A549 (cell line): Measurements from ENCODE around the gene FAM177B. TPM values are rescaled to one million over a fixed set of nuclear protein-coding genes. Genes with fewer than 3 reads are reported as not detected.

Experiments
- ATAC-seq, 2 experiments: fragments of 200-7000 bp in 1 of 2; fragments of >200 bp in 1 of 2; cut with Nextera tagmentation in 1 of 2; cut with Tn5 transposase in 1 of 2; 3 replicates each; pipeline versions ENCODE4 v1.8.0 to v1.9.1; 2018 to 2020; ENCODE audit warnings: mild to moderate bottlenecking in 1 of 2, moderate library complexity in 1 of 2
- CTCF ChIA-PET: fragments of 300-600 bp; sonication (Branson Sonifier 250); formaldehyde crosslinking; extraction: SDS; loops from one replicate; lab custom pipeline; 2021; ENCODE audit warnings: antibody characterized with exemption, inconsistent platforms; lab: Yijun Ruan, JAX
- POLR2A ChIA-PET: fragments of 350-600 bp; formaldehyde crosslinking; extraction: SDS; loops from one replicate; lab custom pipeline; 2021; ENCODE audit warnings: antibody characterized with exemption, inconsistent platforms; lab: Yijun Ruan, JAX
- DNase-seq, 2 experiments: peaks; one replicate each; pipeline versions ENCODE4 v3.0.0 to v3.0.0-alpha.2; 2011 to 2016; ENCODE audit warnings: low read depth in 1 of 2, low spot score in 1 of 2
- FAIRE-seq: peaks from 2 replicates; lab custom pipeline; 2011; peaks lifted over from hg19 to GRCh38; lab: Jason Lieb, UNC
- H3K27ac ChIP-seq, 2 experiments: fragments of >200 bp; sonication (Bioruptor Twin); formaldehyde crosslinking; 3 replicates each; pipeline ENCODE4 v1.5.1; 2016 to 2017
- H3K4me1 ChIP-seq: fragments of >200 bp; sonication (Bioruptor Twin); formaldehyde crosslinking; 3 replicates; pipeline ENCODE4 v1.6.1; 2016
- H3K4me2 ChIP-seq: fragments of >200 bp; sonication (Bioruptor Twin); formaldehyde crosslinking; 3 replicates; pipeline ENCODE4 v1.6.1; 2016
- H3K4me3 ChIP-seq: fragments of >200 bp; sonication (Bioruptor Twin); formaldehyde crosslinking; 3 replicates; pipeline ENCODE4 v1.5.1; 2016
- H3K9me3 ChIP-seq: fragments of >200 bp; sonication (Bioruptor Twin); formaldehyde crosslinking; 3 replicates; pipeline ENCODE4 v1.6.1; 2016
- BHLHE40 ChIP-seq: IDR thresholded peaks from 2 replicates; pipeline ENCODE4 v1.6.1; 2012; ENCODE audit warnings: low read depth, low read length, inconsistent platforms
- CBX8 ChIP-seq: fragments of 200-600 bp; sonication (generic); IDR thresholded peaks from 2 replicates; pipeline ENCODE4 v1.6.1; 2016
- CTCF ChIP-seq: fragments of >200 bp; sonication (Bioruptor Twin); formaldehyde crosslinking; IDR thresholded peaks from 3 replicates; pipeline ENCODE4 v1.5.1; 2016
- EHF ChIP-seq: fragments of 250-450 bp; sonication (Bioruptor Pico); IDR thresholded peaks from 2 replicates; pipeline ENCODE4 v1.5.0; 2020; ENCODE audit warnings: mild to moderate bottlenecking
- EHMT2 ChIP-seq: fragments of 200-600 bp; sonication (generic); IDR thresholded peaks from 2 replicates; pipeline ENCODE4 v1.6.1; 2016; ENCODE audit warnings: antibody characterized with exemption, low read depth, mild to moderate bottlenecking, moderate library complexity
- ESRRA ChIP-seq: fragments of 150-350 bp; IDR thresholded peaks from 2 replicates; pipeline ENCODE4 v1.6.1; 2014; ENCODE audit warnings: mild to moderate bottlenecking, low read length, borderline replicate concordance
- GATA3 ChIP-seq: IDR thresholded peaks from 2 replicates; pipeline ENCODE4 v1.6.1; 2012; ENCODE audit warnings: borderline replicate concordance
- HDAC2 ChIP-seq: fragments of 200-600 bp; sonication (generic); IDR thresholded peaks from 2 replicates; pipeline ENCODE4 v1.6.1; 2016
- HEYL ChIP-seq: fragments of 250-450 bp; sonication (Bioruptor Pico); IDR thresholded peaks from 2 replicates; pipeline ENCODE4 v1.8.0; 2021; ENCODE audit warnings: mild to moderate bottlenecking, moderate library complexity
- HOXA7 ChIP-seq: fragments of 250-450 bp; sonication (Bioruptor Pico); IDR thresholded peaks from 2 replicates; pipeline ENCODE4 v1.5.0; 2020; ENCODE audit warnings: mild to moderate bottlenecking, moderate library complexity
- HOXB13 ChIP-seq: fragments of 250-450 bp; sonication (Bioruptor Pico); IDR thresholded peaks from 2 replicates; pipeline ENCODE4 v1.5.0; 2020; ENCODE audit warnings: low read depth, mild to moderate bottlenecking, moderate library complexity
- HOXB5 ChIP-seq: fragments of 250-450 bp; sonication (Bioruptor Pico); IDR thresholded peaks from 2 replicates; pipeline ENCODE4 v1.5.0; 2020; ENCODE audit warnings: mild to moderate bottlenecking, moderate library complexity
- KDM1A ChIP-seq: fragments of 200-600 bp; sonication (generic); IDR thresholded peaks from 2 replicates; pipeline ENCODE4 v1.6.1; 2016; ENCODE audit warnings: low read depth, mild to moderate bottlenecking
- MAFK ChIP-seq: fragments of 450-650 bp; IDR thresholded peaks from 2 replicates; pipeline ENCODE4 v1.6.1; 2014; ENCODE audit not compliant: partially characterized antibody
- NFE2L2 ChIP-seq: fragments of 150-350 bp; conservative IDR thresholded peaks from 2 replicates; pipeline ENCODE4 v1.6.1; 2014; ENCODE audit warnings: low read length
- NPAS2 ChIP-seq: fragments of 250-450 bp; sonication (Bioruptor Pico); IDR thresholded peaks from 2 replicates; pipeline ENCODE4 v1.8.0; 2022; ENCODE audit warnings: mild to moderate bottlenecking, moderate library complexity, borderline replicate concordance
- PBX3 ChIP-seq: IDR thresholded peaks from 2 replicates; pipeline ENCODE4 v1.6.1; 2012
- POLR2A ChIP-seq: IDR thresholded peaks from 2 replicates; pipeline ENCODE4 v1.6.1; 2012; ENCODE audit warnings: mild to moderate bottlenecking, low read length
- POLR2AphosphoS2 ChIP-seq: conservative IDR thresholded peaks from 2 replicates; pipeline ENCODE4 v1.6.1; 2012; ENCODE audit warnings: low read length, improper control_type of control experiment, inconsistent platforms
- RARB ChIP-seq: fragments of 250-450 bp; sonication (Bioruptor Pico); IDR thresholded peaks from 2 replicates; pipeline ENCODE4 v1.8.0; 2021; ENCODE audit warnings: mild to moderate bottlenecking, moderate library complexity
- RFX5 ChIP-seq: fragments of 450-650 bp; IDR thresholded peaks from 2 replicates; pipeline ENCODE4 v1.7.1; 2014; ENCODE audit warnings: antibody characterized with exemption, mild to moderate bottlenecking, moderate library complexity
- SREBF2 ChIP-seq: fragments of 450-650 bp; IDR thresholded peaks from 2 replicates; pipeline ENCODE4 v1.6.1; 2014; ENCODE audit warnings: mild to moderate bottlenecking, moderate library complexity
- TP53 ChIP-seq: fragments of 250-450 bp; sonication (Bioruptor Pico); IDR thresholded peaks from 2 replicates; pipeline ENCODE4 v1.5.0; 2021; ENCODE audit warnings: mild to moderate bottlenecking, moderate library complexity
- ZFP36 ChIP-seq: fragments of 450-650 bp; IDR thresholded peaks from 2 replicates; pipeline ENCODE4 v1.6.1; 2014; ENCODE audit warnings: borderline replicate concordance; ENCODE audit not compliant: partially characterized antibody
- ZSCAN20 ChIP-seq: fragments of 250-450 bp; sonication (Bioruptor Pico); IDR thresholded peaks from 2 replicates; pipeline ENCODE4 v1.8.0; 2022; ENCODE audit warnings: mild to moderate bottlenecking, moderate library complexity
- WGBS: methylation state at CpG from one replicate; pipeline ENCODE4 v1.1.6; 2017; ENCODE audit errors: missing lambda C conversion rate; 5-methylcytosine and 5-hydroxymethylcytosine counted together
- polyA minus RNA-seq: library from RNA; depleted of rRNA, polyadenylated mRNA; stranded (reverse); fragments of >200 nt; gene quantifications from 2 replicates; pipeline ENCODE4 v1.2.3, GENCODE V29; 2011; rRNA and poly(A)+ RNA removed
- polyA plus RNA-seq, 4 experiments: library from polyadenylated mRNA; depleted of rRNA in 3 of 4; stranded (reverse); fragments of >200 nt; fragmentation: RNase III in 1 of 4; extraction: RNeasy Plus Mini Kit Qiagen cat#74134 plus additional on column Dnase treatment in 1 of 4; gene quantifications; 2 replicates in 3 of 4; 3 replicates in 1 of 4; pipeline ENCODE4 v1.2.3, GENCODE V29; 2011 to 2017
- TF ChIP-seq, protein P1 (sequence below): fragments of 450-650 bp; IDR thresholded peaks from 2 replicates; pipeline ENCODE4 v1.6.1; 2014; ENCODE audit warnings: antibody characterized with exemption
- TF ChIP-seq, protein P2 (sequence below): fragments of >200 bp; sonication (Bioruptor Twin); formaldehyde crosslinking; IDR thresholded peaks from 3 replicates; pipeline ENCODE4 v1.6.1; 2016

The FAM177B gene
- not detected in 2 replicates for polyA plus RNA-seq (2011; rRNA removed)
- polyA plus RNA-seq (2012; cell fraction: cytosol; rRNA removed): not detected in 2 replicates
- polyA plus RNA-seq (2012; cell fraction: nucleus; rRNA removed): not detected in 2 replicates
- not detected in 3 replicates for polyA plus RNA-seq (2017; fragmentation: RNase III; extraction: RNeasy Plus Mini Kit Qiagen cat#74134 plus additional on column Dnase treatment)
- polyA minus RNA-seq: not detected in 2 replicates

GRCh38 chr1:222736972-222737371 lies at the start of gene FAM177B:
Gene FAM177B, plus strand, starts transcription at chr1:222737202. Its CDS starts 9,344 bp downstream, at chr1:222746546.
- ATAC-seq (peak in 1 of 2 experiments; percentile 25; a peak in 1 of 6 replicates), FAIRE-seq (no peak), DNase-seq (no peak)
- H3K4me3 ChIP-seq: no peak within 1 kb of the TSS
- ChIA-PET POLR2A (no interaction called here), CTCF (interaction anchor here (0.7 to 3.9 kb wide), 7 partner anchors 9 to 947 kb away, joined by 3 to 22 read pairs (median 5); no protein-coding TSS in a partner anchor)
- WGBS: 5% methylated on average over 1 of the region's 1 CpG
- no peak for TF ChIP-seq HEYL (CRISPR knock-in tag)
- no peak for TF ChIP-seq CTCF
- TF ChIP-seq SREBF2: no peak
- no peak for TF ChIP-seq ESRRA
- TF ChIP-seq, protein P1, sequence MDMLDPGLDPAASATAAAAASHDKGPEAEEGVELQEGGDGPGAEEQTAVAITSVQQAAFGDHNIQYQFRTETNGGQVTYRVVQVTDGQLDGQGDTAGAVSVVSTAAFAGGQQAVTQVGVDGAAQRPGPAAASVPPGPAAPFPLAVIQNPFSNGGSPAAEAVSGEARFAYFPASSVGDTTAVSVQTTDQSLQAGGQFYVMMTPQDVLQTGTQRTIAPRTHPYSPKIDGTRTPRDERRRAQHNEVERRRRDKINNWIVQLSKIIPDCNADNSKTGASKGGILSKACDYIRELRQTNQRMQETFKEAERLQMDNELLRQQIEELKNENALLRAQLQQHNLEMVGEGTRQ: no peak
- TF ChIP-seq HDAC2: no peak
- TF ChIP-seq HOXA7 (CRISPR knock-in tag): no peak
- TF ChIP-seq PBX3: no peak
- TF ChIP-seq EHMT2: no peak
- TF ChIP-seq ZSCAN20: no peak
- TF ChIP-seq, protein P2, sequence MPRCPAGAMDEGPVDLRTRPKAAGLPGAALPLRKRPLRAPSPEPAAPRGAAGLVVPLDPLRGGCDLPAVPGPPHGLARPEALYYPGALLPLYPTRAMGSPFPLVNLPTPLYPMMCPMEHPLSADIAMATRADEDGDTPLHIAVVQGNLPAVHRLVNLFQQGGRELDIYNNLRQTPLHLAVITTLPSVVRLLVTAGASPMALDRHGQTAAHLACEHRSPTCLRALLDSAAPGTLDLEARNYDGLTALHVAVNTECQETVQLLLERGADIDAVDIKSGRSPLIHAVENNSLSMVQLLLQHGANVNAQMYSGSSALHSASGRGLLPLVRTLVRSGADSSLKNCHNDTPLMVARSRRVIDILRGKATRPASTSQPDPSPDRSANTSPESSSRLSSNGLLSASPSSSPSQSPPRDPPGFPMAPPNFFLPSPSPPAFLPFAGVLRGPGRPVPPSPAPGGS: no peak
- TF ChIP-seq ZFP36: no peak
- TF ChIP-seq BHLHE40: no peak
- no peak for TF ChIP-seq HOXB5 (CRISPR knock-in tag)
- no peak for TF ChIP-seq EHF (CRISPR knock-in tag)
- TF ChIP-seq POLR2A: no peak
- TF ChIP-seq TP53 (CRISPR knock-in tag): no peak
- H3K4me2 ChIP-seq: no peak within 1 kb of the TSS
- H3K9me3 ChIP-seq: no peaks in the 10 kb centered on the region
- H3K27ac ChIP-seq: no peak within 1 kb of the TSS
- H3K4me1 ChIP-seq: peaks cover 9% of the 10 kb centered on the region; the same call in 2 of the 3 replicates

DNA sequence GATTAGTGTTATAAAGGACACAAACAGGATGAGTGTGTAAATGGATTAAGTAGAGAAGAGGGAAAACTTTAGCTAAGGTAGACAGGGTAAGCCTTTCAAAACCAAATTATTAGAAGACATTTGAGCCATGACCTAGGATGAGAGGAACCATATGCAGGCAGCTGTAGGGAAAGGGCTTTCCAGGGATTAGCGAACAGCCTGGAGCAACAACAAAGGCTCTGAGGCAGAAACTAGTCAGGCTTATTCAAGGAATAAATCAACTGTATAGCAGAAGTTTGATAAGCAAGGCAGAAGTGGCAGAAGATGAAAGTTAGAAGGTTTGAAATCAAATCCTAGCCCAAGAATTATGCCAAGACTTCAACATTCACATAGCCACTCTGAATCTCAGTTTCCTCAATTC lies 46.0 kb upstream of the FAM177B start:
- TF ChIP-seq PBX3 (no peak), RFX5 (no peak), GATA3 (no peak), EHF (CRISPR knock-in tag) (no peak), ESRRA (no peak), RARB (CRISPR knock-in tag) (no peak), MAFK (no peak), POLR2A (no peak), HDAC2 (no peak), CBX8 (no peak), POLR2AphosphoS2 (no peak), NPAS2 (CRISPR knock-in tag) (no peak), ZFP36 (no peak), HOXB13 (CRISPR knock-in tag) (no peak), HOXA7 (CRISPR knock-in tag) (no peak), NFE2L2 (no peak), KDM1A (no peak)
- TF ChIP-seq, protein P1: no peak
- TF ChIP-seq, protein P2: no peak
- Histone ChIP-seq H3K4me3 (no peak overlapping the region), H3K9me3 (no peaks in the 10 kb centered on the region), H3K27ac (no peak overlapping the region), H3K4me2 (no peak overlapping the region), H3K4me1 (no peaks in the 10 kb centered on the region)
- no peak for DNase-seq
- WGBS: 93% methylated on average over 1 of the region's 1 CpG
- FAIRE-seq: no peak
- CTCF ChIA-PET: interaction anchor here (0.7 kb wide), 1 partner anchor 145 kb away, joined by 3 read pairs; no protein-coding TSS in a partner anchor
- ATAC-seq: no peak
- POLR2A ChIA-PET: no interaction called here
